ENCODE data around the gene RPS6KL1. TPM values are rescaled to one million over a fixed set of nuclear protein-coding genes. Genes with fewer than 3 reads are reported as not detected.

RPS6KL1 gene
- total RNA-seq, 1 experiment from 2014 or later, result 8.8 TPM

GRCh38 chr14:74856366-74856765 lies 66.7 kb downstream of the RPS6KL1 start:
- intact Hi-C loops (cut with micrococcal nuclease), result no loop called here
- CTCF ChIA-PET, result interaction anchor here (0.6 to 9.2 kb wide), 4 partner anchors 16 to 232 kb away, joined by 3 to 182 read pairs (median 7); no protein-coding TSS in a partner anchor
- no peak for TF ChIP-seq CTCF (IDR thresholded peaks at IDR 0.05; ENCODE audit: unreplicated experiment)
- Mint-ChIP-seq H3K4me3 (ENCODE audit: unreplicated experiment) (no peak overlapping the region), H3K4me1 (ENCODE audit: insufficient read depth, unreplicated experiment) (no peaks in the 10 kb centered on the region), H3K27me3 (ENCODE audit: insufficient read depth, unreplicated experiment) (no peaks in the 10 kb centered on the region), H3K9me3 (ENCODE audit: unreplicated experiment) (no peaks in the 10 kb centered on the region), H3K36me3 (ENCODE audit: insufficient read depth, unreplicated experiment) (peaks cover 6% of the 10 kb centered on the region), H3K27ac (ENCODE audit: low read depth, unreplicated experiment) (no peak overlapping the region)
- BruUV-seq (replicated peaks), result no TSS peak
- POLR2A ChIA-PET, result interaction anchor here (0.6 to 1.9 kb wide), 4 partner anchors 8 to 51 kb away, joined by 3 to 6 read pairs (median 4); no protein-coding TSS in a partner anchor
- DNase-seq (ENCODE audit: unreplicated experiment), result peak; percentile 69

GRCh38 chr14:74855945-74856344 lies 67.1 kb downstream of the RPS6KL1 start:
- ChIA-PET POLR2A (interaction anchor here (0.6 to 1.9 kb wide), 5 partner anchors 8 to 52 kb away, joined by 3 to 6 read pairs (median 4); no protein-coding TSS in a partner anchor), CTCF (interaction anchor here (0.6 to 9.2 kb wide), 7 partner anchors 15 to 232 kb away, joined by 3 to 182 read pairs (median 4); no protein-coding TSS in a partner anchor)
- intact Hi-C loops (cut with micrococcal nuclease), result no loop called here
- TF ChIP-seq CTCF (IDR thresholded peaks at IDR 0.05; ENCODE audit: unreplicated experiment), result no peak
- no peaks in the 10 kb centered on the region for H3K27me3 Mint-ChIP-seq (ENCODE audit: insufficient read depth, unreplicated experiment)
- H3K27ac Mint-ChIP-seq (ENCODE audit: low read depth, unreplicated experiment), result no peak overlapping the region
- no peak for DNase-seq (ENCODE audit: unreplicated experiment)
- H3K36me3 Mint-ChIP-seq (ENCODE audit: insufficient read depth, unreplicated experiment), result peaks cover 6% of the 10 kb centered on the region
- no peak overlapping the region for H3K4me3 Mint-ChIP-seq (ENCODE audit: unreplicated experiment)
- no peaks in the 10 kb centered on the region for H3K4me1 Mint-ChIP-seq (ENCODE audit: insufficient read depth, unreplicated experiment)
- no peaks in the 10 kb centered on the region for H3K9me3 Mint-ChIP-seq (ENCODE audit: unreplicated experiment)
- no TSS peak for BruUV-seq (replicated peaks)

DNA sequence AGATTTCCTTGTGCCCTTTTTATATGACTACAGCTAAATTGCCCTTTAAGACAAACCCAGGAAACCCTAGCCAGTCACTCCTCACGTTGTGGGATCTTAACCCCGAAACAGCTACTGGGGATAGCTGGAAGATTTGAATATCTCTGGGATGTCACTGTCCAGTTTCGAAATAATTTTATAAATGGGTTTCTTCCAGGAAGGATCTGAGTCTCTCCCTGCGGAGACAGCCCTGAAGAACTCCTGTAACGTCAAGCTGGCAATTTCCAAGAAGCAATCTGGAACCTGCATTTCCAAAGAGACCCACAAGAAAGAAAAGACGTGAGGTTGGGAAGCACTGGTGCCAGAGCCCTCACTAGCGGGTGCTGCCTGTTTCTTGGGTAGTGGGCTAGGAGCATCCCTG lies 68.0 kb downstream of the RPS6KL1 start:
- no peaks in the 10 kb centered on the region for H3K9me3 Mint-ChIP-seq (ENCODE audit: unreplicated experiment)
- intact Hi-C loops (cut with micrococcal nuclease), result no loop called here
- no peak overlapping the region for H3K27ac Mint-ChIP-seq (ENCODE audit: low read depth, unreplicated experiment)
- peaks cover under 1% of the 10 kb centered on the region for H3K4me1 Mint-ChIP-seq (ENCODE audit: insufficient read depth, unreplicated experiment)
- no peaks in the 10 kb centered on the region for H3K27me3 Mint-ChIP-seq (ENCODE audit: insufficient read depth, unreplicated experiment)
- H3K36me3 Mint-ChIP-seq (ENCODE audit: insufficient read depth, unreplicated experiment), result peaks cover 6% of the 10 kb centered on the region
- ChIA-PET CTCF (interaction anchor here (0.5 to 3.2 kb wide), 6 partner anchors 9 to 552 kb away, joined by 3 to 10 read pairs (median 4); no protein-coding TSS in a partner anchor), POLR2A (interaction anchor here (1.1 to 1.9 kb wide), 2 partner anchors 10 to 28 kb away, joined by 4 to 5 read pairs; no protein-coding TSS in a partner anchor)
- H3K4me3 Mint-ChIP-seq (ENCODE audit: unreplicated experiment), result no peak overlapping the region
- BruUV-seq (replicated peaks), result no TSS peak
- TF ChIP-seq CTCF (IDR thresholded peaks at IDR 0.05; ENCODE audit: unreplicated experiment), result no peak
- no peak for DNase-seq (ENCODE audit: unreplicated experiment)

Other genes with a start within 250 kb of the RPS6KL1 start
- gene AREL1, start 210.2 kb downstream of the RPS6KL1 start, total RNA-seq (2022), result 27.7 and 29.8 TPM in 2 replicates
- 61.5 and 62.3 TPM in 2 replicates for gene FCF1, start 210.1 kb downstream of the RPS6KL1 start, total RNA-seq (2022)
- gene YLPM1, start 159.9 kb downstream of the RPS6KL1 start, total RNA-seq (2022), result 40.5 and 43.9 TPM in 2 replicates
- gene PROX2, start 47.1 kb downstream of the RPS6KL1 start, total RNA-seq (2022), result not detected in 2 replicates
- 114 and 139 TPM in 2 replicates for gene DLST, start 41.3 kb downstream of the RPS6KL1 start, total RNA-seq (2022)
- gene PGF, start 32.3 kb upstream of the RPS6KL1 start, total RNA-seq (2022), result 1.3 and 2.1 TPM in 2 replicates
- gene EIF2B2, start 79.7 kb upstream of the RPS6KL1 start, total RNA-seq (2022), result 53.8 and 57.9 TPM in 2 replicates
- 28.2 and 29.9 TPM in 2 replicates for gene MLH3, start 128.2 kb upstream of the RPS6KL1 start, total RNA-seq (2022)
- gene ACYP1, start 140.8 kb upstream of the RPS6KL1 start, total RNA-seq (2022), result 11.7 and 19.9 TPM in 2 replicates
- gene ZC2HC1C, start 146.4 kb upstream of the RPS6KL1 start, total RNA-seq (2022), result 1.3 and 2.2 TPM in 2 replicates
- 112 and 113 TPM in 2 replicates for gene NEK9, start 203.8 kb upstream of the RPS6KL1 start, total RNA-seq (2022)